Lower lobe of right lung (tissue), 2 donors: ENCODE results near the gene PEX19. TPM values are rescaled to one million over a fixed set of nuclear protein-coding genes. Genes with fewer than 3 reads are reported as not detected.

Source experiments
- ATAC-seq, 2 donors: fragments of 200-7000 bp; cut with Tn5 transposase; one replicate each; pipeline ENCODE4 v1.9.1; 2020 to 2022; ENCODE audit warnings: mild to moderate bottlenecking in 2 of 2, moderate library complexity in 2 of 2
- DNase-seq: peaks from one replicate; pipeline ENCODE4 v3.0.0-alpha.2; 2020
- H3K27ac ChIP-seq: fragments of 200-600 bp; one replicate; pipeline ENCODE4 v1.8.0; 2022
- H3K27me3 ChIP-seq: fragments of 200-600 bp; one replicate; pipeline ENCODE4 v1.8.0; 2022; ENCODE audit warnings: low read depth
- H3K36me3 ChIP-seq: fragments of 200-600 bp; one replicate; pipeline ENCODE4 v1.8.0; 2022; ENCODE audit warnings: mild to moderate bottlenecking
- H3K4me1 ChIP-seq: fragments of 200-600 bp; one replicate; pipeline ENCODE4 v1.8.0; 2022
- H3K4me3 ChIP-seq: fragments of 200-600 bp; one replicate; pipeline ENCODE4 v1.8.0; 2022; ENCODE audit warnings: mild to moderate bottlenecking
- H3K9me3 ChIP-seq: fragments of 200-600 bp; one replicate; pipeline ENCODE4 v1.8.0; 2022
- intact Hi-C: fragments of 100-400 bp; cut with DNase I; formaldehyde crosslinking; loops from one replicate; pipeline ENCODE4 v1.11.0; 2022
- total RNA-seq: library from RNA; stranded (reverse); fragmentation: NEBNext Ultra II Directional; extraction: Animal tissue kit (Norgen Biotek cat#: 25700); gene quantifications from one replicate; pipeline ENCODE4 v1.2.1, GENCODE V29; 2021
- TF ChIP-seq, protein P1 (sequence below): fragments of 200-600 bp; IDR thresholded peaks from one replicate; pipeline ENCODE4 v1.8.0; 2022; ENCODE audit warnings: antibody characterized with exemption, mild to moderate bottlenecking
- donor health status: DM: no; HTN: yes; CAD: no; lungs with severe emphysema.

PEX19 gene
- total RNA-seq, 1 donor from 2014 or later, result 63.1 TPM

DNA sequence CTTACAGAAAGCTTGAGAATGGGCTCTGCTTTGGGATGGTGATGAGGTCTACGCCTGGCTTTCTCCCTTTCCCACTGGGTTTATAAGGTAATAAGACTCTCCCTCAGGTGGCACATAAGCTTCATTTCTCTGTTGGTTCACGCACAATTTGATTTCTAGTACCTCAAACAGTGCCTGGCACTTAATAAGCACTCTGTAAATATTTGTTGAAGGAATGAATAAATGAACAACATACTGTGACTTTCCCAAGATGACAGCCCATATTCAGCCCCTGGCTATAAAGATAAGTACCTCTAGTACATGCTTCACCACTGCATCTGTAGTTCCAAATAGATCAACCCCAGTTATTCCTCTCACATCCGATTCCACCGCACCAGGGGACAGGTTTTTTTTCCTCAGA lies 40.3 kb upstream of the PEX19 start:
- Histone ChIP-seq H3K36me3 (peaks cover 98% of the 10 kb centered on the region), H3K4me1 (no peaks in the 10 kb centered on the region), H3K9me3 (no peaks in the 10 kb centered on the region), H3K27ac (no peak overlapping the region), H3K4me3 (no peak overlapping the region), H3K27me3 (no peaks in the 10 kb centered on the region)
- no peak for DNase-seq
- intact Hi-C loops, result no loop called here
- ATAC-seq, result no peak
- TF ChIP-seq, protein P1, sequence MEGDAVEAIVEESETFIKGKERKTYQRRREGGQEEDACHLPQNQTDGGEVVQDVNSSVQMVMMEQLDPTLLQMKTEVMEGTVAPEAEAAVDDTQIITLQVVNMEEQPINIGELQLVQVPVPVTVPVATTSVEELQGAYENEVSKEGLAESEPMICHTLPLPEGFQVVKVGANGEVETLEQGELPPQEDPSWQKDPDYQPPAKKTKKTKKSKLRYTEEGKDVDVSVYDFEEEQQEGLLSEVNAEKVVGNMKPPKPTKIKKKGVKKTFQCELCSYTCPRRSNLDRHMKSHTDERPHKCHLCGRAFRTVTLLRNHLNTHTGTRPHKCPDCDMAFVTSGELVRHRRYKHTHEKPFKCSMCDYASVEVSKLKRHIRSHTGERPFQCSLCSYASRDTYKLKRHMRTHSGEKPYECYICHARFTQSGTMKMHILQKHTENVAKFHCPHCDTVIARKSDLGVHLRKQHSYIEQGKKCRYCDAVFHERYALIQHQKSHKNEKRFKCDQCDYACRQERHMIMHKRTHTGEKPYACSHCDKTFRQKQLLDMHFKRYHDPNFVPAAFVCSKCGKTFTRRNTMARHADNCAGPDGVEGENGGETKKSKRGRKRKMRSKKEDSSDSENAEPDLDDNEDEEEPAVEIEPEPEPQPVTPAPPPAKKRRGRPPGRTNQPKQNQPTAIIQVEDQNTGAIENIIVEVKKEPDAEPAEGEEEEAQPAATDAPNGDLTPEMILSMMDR, result no peak

DNA sequence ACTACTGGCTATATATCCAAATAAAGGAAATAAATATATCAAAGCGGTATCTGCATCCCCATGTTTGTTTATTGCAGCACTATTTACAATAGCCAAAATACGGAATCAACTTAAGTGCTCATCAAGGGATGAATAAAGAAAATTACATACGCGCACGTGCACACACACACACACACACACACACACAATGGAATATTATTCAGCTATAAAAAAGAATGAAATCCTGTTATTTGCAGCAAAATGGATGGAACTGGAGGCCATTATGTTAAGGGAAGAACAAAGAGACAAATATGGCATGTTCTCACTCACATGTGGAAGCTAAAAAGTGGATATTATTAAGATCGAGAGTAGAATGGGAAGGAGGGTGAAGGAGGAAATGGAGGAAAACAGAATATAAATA lies 37.9 kb upstream of the PEX19 start:
- no peak for DNase-seq
- no peak for ATAC-seq
- Histone ChIP-seq H3K9me3 (no peaks in the 10 kb centered on the region), H3K4me3 (no peak overlapping the region), H3K27me3 (no peaks in the 10 kb centered on the region), H3K27ac (no peak overlapping the region), H3K4me1 (no peaks in the 10 kb centered on the region), H3K36me3 (peaks cover 96% of the 10 kb centered on the region)
- TF ChIP-seq, protein P1, result no peak
- intact Hi-C loops, result no loop called here

DNA sequence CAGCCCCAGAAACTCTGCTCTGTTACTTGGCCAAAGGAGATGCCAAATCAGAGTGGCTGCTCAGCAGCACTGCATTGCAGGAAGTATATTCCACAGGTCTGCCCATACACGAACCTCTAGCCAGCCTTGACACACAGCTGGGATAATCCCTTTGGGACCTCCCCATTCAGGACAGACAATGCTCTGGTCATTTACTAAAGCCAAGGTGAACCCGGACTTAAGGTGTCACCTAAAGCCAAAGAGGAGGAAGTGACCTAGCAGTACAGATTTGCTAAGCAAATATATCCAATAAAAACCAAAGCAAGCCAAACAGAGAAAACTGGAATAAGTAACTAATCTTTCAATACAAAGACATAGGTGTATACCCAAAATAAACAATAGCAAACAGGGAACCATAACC lies 30.4 kb upstream of the PEX19 start:
- no peak overlapping the region for H3K4me3 ChIP-seq
- no peak overlapping the region for H3K27ac ChIP-seq
- no peaks in the 10 kb centered on the region for H3K27me3 ChIP-seq
- ATAC-seq (no peak), DNase-seq (no peak)
- H3K9me3 ChIP-seq, result no peaks in the 10 kb centered on the region
- no peaks in the 10 kb centered on the region for H3K4me1 ChIP-seq
- TF ChIP-seq, protein P1, result no peak
- H3K36me3 ChIP-seq, result peaks cover 98% of the 10 kb centered on the region
- intact Hi-C loops, result no loop called here

DNA sequence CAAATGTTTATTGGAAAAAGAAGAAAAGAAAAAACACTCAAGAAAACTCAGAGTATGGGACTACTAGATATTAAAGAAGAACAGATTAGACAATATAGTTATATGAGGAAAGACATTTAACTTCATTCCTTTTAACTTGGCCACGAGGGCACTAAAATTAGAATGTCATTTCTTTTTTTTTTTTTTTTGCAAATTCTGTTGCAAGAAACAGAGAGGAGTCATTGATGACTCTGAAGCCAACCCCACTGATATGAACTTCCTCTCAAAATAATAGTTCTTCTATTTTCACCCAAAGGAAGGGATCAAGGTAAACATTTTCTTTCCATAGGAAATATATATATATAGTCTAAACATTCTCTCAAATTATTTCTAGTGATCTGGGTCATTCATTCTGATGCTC lies 24.6 kb upstream of the PEX19 start:
- Histone ChIP-seq H3K36me3 (peaks cover 100% of the 10 kb centered on the region), H3K4me3 (no peak overlapping the region), H3K27me3 (no peaks in the 10 kb centered on the region), H3K4me1 (no peaks in the 10 kb centered on the region), H3K27ac (no peak overlapping the region), H3K9me3 (no peaks in the 10 kb centered on the region)
- ATAC-seq, result no peak
- TF ChIP-seq, protein P1, result no peak
- DNase-seq, result no peak
- intact Hi-C loops, result no loop called here

DNA sequence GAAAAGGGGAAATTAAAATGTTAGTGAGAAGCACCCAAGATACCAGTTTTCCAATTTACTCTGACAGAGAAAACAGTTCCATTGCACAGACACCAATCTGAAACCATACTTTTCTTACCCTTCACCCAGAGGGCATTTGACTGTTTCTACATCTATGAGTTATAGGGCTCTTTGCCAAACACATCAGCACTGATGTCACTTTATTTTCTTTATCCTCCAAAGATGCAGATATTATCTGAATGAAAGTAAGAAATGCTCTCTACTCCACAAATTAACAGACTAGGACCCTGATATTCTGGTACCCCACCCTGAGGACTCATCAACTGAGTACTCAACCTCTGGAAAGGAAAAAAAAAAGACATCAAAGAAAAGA lies 24.2 kb upstream of the PEX19 start:
- H3K36me3 ChIP-seq, result peaks cover 100% of the 10 kb centered on the region
- TF ChIP-seq, protein P1, result no peak
- ATAC-seq (no peak), DNase-seq (no peak)
- no peaks in the 10 kb centered on the region for H3K9me3 ChIP-seq
- no peak overlapping the region for H3K4me3 ChIP-seq
- no peaks in the 10 kb centered on the region for H3K27me3 ChIP-seq
- no peaks in the 10 kb centered on the region for H3K4me1 ChIP-seq
- no peak overlapping the region for H3K27ac ChIP-seq
- intact Hi-C loops, result no loop called here
